C4-2B (cell line): ENCODE data around the gene APBA3.

Experiments
- H3K27ac ChIP-seq: fragments of 450-650 bp; 2 replicates; pipeline ENCODE4 v1.5.1; 2017
- ZFX ChIP-seq: fragments of 450-650 bp; IDR thresholded peaks from 2 replicates; pipeline ENCODE4 v1.6.1; 2017
- TF ChIP-seq, protein P1 (sequence below): fragments of 450-650 bp; conservative IDR thresholded peaks from 2 replicates; pipeline ENCODE4 v1.5.1; 2017; ENCODE audit warnings: mild to moderate bottlenecking

APBA3 gene

DNA sequence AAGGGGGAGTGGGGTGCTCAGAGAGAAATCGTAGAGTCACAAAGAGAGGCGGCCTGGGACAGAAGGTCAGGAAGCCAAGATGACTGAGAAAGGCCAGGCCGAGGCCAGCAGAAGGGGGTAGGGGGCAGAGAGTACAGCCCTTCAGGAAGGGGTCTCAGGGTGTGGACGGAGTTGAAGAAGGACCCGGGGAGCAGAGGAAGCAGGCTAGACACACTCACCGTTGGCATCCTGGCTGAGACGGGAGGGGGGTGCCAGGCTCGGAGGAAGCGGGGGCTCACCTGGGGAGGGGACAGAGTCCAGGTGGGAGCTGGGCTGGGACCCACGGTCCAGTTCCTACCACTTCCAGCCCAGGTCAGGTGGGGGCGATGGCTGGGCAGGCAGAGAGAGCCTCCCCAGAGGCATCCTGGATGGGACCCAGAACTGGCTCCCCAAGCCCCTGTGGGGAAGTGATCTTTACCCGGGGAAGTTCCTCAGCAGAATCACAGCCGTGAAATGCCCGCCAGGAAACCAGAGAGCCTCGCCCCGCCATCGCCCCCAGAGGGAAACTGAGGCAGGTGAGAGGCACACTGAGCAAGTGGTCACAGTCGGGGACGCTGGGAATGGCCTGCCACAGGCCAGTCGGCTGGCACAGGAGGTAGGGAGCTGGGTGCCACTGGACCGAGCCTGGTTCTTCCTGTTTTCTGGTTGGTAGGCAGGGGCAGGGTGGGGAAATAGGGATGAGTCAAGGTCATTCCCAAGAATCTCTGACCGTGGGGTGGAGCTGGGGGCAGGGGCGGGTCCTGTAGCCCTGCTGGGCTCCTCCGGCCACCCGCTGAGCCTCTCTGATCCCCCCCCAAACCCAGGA, 23.3 kb upstream of the APBA3 start:
- H3K27ac ChIP-seq: no peak overlapping the region
- TF ChIP-seq, protein P1, sequence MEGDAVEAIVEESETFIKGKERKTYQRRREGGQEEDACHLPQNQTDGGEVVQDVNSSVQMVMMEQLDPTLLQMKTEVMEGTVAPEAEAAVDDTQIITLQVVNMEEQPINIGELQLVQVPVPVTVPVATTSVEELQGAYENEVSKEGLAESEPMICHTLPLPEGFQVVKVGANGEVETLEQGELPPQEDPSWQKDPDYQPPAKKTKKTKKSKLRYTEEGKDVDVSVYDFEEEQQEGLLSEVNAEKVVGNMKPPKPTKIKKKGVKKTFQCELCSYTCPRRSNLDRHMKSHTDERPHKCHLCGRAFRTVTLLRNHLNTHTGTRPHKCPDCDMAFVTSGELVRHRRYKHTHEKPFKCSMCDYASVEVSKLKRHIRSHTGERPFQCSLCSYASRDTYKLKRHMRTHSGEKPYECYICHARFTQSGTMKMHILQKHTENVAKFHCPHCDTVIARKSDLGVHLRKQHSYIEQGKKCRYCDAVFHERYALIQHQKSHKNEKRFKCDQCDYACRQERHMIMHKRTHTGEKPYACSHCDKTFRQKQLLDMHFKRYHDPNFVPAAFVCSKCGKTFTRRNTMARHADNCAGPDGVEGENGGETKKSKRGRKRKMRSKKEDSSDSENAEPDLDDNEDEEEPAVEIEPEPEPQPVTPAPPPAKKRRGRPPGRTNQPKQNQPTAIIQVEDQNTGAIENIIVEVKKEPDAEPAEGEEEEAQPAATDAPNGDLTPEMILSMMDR: no peak
- TF ChIP-seq ZFX: no peak

DNA sequence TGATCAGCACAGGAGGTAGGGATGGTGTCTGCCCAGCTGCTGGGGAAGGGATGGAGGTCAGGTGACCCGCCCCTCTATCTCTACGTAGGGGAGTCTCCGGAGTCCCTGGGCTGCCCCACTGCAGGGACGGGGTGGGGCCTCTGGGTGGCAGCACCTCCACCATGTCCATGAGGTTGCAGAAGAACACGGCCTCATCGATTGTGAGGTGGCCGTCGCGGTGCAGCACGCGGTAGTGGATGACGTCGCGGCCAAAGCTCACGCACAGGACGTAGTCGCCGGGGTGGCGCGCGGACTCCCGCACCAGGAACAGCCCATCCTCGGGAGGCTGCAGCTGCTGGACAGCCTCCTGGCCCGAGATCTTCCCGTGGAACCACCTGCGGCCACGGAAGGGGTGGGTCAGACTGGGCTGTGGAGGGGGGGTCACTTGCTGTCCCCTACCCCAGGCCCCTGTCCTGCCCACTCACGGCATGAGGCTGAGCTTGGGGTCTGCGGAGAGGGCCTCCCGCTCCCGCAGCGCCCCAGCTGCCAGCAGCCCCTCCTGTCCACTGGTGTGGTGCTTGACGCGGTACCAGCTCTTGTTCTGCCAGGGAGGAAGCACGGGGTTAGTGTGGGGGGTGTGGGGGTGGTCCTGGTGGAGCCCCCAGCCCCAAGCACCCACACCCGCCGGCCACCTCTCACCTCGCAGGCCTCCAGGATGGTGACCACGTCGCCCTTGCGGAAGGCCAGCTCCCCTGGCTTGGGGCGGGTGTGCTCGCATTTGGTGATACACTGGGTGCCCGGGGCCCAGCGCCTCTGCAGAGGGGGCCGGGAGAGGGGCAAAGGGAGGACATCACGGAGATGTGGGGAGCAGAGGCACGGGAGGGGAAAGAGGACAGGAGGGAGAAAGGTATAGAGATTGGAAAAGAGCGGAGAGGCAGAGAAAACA, 22.4 kb upstream of the APBA3 start:
- TF ChIP-seq, protein P1: no peak; the same call in 1 of the 2 replicates
- H3K27ac ChIP-seq: no peak overlapping the region

DNA sequence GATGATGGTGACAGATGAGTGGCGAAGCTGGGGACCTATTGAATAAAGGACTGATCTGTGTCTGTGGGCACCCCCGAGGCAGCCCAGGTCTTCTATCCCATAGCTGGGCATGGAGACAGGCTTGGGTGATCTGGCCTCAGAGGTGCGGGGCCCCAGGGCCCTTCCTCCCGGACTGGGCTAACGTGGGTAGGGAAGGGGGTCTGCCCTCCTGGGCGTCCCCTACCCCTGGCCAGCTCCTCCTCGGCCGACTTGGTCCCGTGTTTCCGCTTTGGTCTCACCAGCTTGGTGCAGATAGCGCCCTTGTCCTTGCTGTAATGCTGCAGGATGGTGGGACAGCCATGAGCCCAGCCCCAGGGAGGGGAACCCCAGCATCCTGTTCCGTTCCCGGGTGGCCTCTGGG, 21.4 kb upstream of the APBA3 start:
- TF ChIP-seq, protein P1: no peak
- no peak for TF ChIP-seq ZFX
- H3K27ac ChIP-seq: no peak overlapping the region

DNA sequence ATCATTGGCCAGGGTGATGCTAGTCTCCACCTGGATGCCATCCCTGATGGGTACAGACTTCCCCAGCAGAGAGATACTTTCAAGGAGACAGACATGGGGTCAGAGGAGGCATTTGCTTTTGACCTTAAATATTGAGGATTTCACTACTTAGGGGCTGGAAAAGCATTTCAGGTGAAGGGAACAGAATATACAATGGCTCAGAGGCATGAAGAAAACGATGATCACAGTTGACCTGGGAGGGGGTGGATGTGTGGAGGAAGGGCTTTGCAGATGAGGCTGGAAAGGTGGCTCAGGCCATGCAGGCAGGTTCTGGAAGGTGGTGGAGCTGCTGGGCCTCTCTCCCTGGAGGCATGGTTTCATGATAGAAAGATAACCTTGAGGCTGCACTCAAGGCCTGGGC, 20.8 kb upstream of the APBA3 start:
- no peak overlapping the region for H3K27ac ChIP-seq
- TF ChIP-seq, protein P1: no peak
- TF ChIP-seq ZFX: 0 out of 2 replicates have a peak, but pooled peaks have one; percentile 8

DNA sequence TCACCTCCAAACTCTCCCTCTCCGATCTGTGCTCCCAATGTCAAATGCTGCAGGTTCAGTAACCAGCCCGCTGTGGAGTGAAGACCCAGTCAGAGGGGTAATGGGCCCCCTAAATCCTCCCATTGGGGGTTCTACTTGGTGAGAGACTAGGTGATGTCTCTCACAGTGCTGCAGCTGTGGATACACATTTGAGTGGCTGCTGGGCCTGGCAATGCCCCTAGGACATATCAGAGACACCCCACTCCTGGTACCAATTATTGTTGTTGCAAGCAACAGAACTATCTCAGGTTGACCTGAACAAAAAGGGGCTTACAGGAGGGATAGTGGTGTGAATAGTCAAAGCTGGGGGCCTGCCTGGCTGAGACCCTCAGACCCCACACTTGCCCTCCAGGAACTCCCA, 20.1 kb upstream of the APBA3 start:
- no peak overlapping the region for H3K27ac ChIP-seq
- TF ChIP-seq, protein P1: no peak
- no peak for TF ChIP-seq ZFX

DNA sequence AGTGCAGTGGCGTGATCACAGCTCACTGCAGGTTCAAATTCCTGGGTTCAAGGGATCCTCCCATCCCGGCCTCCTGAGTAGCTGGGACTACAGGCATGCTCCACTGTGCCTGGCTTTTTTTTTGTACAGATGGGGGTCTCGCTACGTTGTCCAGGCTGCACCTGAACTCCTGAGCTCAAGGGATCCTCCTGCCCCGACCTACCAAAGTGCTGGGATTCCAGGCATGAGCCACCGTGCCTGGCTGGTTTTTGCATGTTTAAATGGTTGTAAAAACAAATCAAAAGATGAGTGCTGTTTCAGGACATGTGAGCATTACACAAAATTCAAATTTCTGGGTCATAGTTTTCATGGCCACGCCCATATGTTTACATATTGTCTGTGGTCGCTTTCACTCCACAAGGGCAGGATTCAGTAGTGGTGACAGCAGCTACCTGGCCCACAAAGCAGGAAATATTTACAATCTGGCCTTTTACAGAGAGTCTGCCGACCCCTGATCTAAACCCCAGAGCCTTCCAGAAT, 19.4 kb upstream of the APBA3 start:
- no peak overlapping the region for H3K27ac ChIP-seq

More for the DNA sequence above, 19.4 kb upstream of the APBA3 start:
- TF ChIP-seq, protein P1: no peak
- TF ChIP-seq ZFX: no peak
